ENCODE data around the gene ARAP1.

The ARAP1 gene

DNA sequence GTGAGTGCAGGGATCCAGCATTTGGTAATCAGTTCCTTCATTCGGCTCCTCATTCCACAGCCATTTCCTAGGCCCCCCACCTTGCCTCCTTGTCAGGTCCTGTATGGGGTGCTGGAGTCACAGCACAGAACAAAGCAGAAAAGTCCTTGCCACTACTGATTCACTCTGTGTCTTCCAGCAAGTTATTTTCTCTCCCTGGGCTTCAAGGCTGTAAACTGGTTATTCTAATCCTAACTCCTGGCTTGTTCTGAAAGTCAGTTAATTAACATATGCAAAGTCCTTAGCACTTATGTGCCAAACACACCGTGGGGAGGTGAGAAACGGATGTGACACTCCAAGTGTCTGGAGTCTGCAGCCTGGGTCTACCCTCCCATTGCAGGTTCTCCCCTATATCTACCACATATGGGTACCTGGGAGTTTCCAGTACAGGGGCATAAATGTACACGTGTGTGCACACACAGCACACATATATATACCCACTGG is 47.4 kb downstream of the ARAP1 start:
- no peak for DNase-seq (ENCODE audit: low spot score)

DNA sequence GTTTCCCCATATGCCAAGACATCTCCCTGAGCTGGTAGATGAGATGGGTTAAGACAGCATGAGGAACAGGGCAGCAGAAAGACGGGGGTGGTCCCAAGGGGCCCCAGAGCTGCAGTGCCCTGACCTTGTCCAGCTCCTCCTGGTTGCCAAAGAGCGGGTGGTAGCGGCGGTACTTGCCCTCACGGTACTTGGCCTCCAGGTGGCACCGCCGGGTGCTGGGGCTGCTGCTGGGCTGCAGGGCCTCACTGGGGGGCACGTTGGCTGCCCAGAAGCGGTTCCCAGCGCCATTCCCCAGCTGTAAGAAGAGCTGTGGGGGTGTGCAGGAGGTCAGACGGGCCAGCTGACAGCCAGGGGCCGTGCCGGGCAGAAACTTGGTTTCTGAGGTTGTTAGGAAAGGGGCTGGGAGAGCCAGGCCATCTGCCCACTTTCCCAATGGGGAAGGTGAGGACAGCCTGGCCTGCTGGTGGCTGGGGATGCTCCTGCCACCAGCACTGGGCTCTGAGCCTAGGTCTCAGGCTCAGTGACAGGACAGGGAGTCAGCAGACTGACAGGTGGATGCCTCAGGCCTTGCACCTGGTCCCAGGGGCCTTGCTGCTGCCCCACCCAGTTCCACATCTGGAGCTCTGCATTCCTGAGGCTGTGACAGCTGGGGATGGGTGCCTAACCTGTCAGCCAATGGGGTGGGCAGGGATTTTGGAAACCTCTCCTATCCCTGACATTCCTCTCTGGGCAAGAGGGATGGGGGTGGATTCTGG is 48.0 kb downstream of the ARAP1 start:
- no peak for DNase-seq (ENCODE audit: low spot score)

- DNase-seq (ENCODE audit: low spot score), result no peak
These were observed 48.8 kb downstream of the ARAP1 start for GRCh38 chr11:72703267-72704008.

DNA sequence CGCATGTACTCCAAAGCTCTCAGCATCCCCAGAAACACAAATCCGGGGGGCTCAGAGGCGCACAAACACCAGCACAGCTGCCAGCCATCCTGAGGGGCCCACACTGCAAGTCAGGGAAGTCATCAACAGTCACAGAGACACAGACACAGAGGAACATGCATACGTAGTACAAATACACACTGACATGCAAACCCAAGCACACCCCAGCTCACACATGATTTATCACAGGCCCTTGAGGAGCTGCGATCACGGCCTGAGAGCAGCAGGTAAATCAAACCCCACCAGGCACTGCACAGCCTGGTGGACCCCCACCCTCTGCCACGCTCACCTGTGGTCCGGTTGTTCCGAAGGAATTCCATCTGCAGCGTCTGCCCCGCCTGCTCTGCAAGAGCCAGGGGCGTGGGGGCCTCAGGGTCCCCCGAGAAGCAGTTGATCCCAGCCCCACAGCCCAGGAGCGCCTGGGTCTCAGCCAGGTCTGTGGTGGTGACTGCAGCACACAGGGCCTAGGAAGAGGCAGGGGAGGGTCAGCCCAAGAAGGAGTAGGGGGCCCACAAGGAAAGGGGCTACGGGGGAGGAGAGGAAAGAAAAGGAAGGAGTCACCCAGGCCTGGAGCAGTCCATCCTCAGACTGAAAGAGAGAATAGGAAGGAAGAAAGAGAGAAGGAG is 49.5 kb downstream of the ARAP1 start:
- DNase-seq (ENCODE audit: low spot score), result no peak

DNA sequence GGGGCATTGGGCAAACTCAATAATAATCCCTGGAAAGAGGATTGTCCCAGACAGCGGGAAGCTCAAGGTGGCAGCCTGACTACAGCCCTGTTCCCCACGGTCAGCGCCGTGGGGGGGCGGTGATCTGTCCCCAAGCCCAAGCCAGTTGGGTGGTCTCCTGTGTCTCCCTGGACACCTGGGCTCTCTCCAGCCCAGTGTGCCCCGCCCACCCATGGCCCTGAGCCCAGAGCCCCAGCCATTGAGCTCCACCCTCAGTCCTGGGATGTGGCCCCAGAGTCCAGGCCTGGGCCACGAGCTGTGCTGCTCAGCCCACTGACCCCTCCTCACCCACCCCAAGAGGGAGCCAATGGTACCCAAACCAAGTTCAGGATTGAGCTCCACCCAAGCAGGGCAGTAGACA is 50.1 kb downstream of the ARAP1 start:
- DNase-seq (ENCODE audit: low spot score), result no peak

GRCh38 chr11:72701466-72701865 is 50.7 kb downstream of the ARAP1 start:
- no peak for DNase-seq (ENCODE audit: low spot score)

DNA sequence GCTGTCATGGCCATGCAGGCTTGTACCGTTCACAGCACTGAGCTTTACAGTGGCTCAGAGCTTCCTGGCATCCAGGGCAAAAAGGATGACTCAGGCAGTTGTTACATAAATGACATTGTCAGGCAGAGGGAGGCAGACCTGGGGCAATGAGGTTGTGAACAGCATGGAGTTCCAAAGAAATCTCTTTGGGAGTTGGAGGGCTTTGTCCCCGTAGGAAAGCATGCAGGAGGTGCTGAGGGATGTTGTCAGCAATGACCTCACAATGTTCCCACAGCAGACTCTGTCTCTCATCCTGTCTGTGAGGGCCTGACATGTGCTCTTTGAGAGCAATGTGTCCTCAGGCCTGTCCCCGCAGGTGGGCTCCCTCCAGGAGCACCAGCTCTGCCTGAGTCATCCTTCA is 52.1 kb downstream of the ARAP1 start:
- no peak for DNase-seq (ENCODE audit: low spot score)

GRCh38 chr11:72697814-72698213 is 54.4 kb downstream of the ARAP1 start:
- no peak for DNase-seq (ENCODE audit: low spot score)

- DNase-seq (ENCODE audit: low spot score), result no peak
These were observed 55.1 kb downstream of the ARAP1 start for GRCh38 chr11:72696866-72697700.

GRCh38 chr11:72695354-72695753 is 56.9 kb downstream of the ARAP1 start:
- DNase-seq (ENCODE audit: low spot score), result no peak

- no peak for DNase-seq (ENCODE audit: low spot score)
These were observed 58.8 kb downstream of the ARAP1 start for GRCh38 chr11:72693271-72693968.

DNA sequence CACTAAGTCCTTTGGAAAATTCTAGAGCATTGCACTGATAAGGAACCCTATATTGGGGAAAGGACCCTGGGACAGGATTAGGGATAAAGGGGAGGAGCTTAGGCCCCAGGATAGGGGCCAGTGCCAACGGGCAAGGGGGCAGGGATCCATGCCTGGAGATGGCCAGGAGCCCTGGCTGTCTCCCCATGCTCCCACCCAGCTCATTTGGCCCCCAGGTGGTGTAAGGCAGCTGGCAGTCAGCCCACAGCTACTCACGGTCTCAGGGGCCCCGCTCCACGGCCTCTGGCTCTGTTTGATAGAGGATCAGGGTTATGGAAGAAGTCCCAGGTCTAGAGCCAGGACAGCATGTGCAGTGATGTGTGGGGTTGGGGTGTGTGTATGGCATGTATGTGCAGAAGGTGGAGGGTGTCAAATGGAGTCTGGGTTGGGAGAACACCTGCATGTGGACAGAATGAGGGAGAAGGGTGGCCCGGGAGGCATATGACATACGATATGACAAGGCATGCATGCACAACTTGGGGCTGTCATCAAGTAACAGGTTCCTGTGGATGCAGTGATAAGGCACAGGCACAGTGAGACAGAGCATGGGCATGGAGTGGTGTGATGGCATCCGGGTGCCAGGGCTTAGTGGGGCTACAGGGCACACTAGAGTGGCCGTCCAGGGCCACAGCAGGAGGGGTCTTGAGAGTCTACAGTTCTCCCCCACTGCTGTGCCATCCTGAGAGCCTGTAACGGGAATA is 59.5 kb downstream of the ARAP1 start:
- DNase-seq (ENCODE audit: low spot score), result no peak

DNA sequence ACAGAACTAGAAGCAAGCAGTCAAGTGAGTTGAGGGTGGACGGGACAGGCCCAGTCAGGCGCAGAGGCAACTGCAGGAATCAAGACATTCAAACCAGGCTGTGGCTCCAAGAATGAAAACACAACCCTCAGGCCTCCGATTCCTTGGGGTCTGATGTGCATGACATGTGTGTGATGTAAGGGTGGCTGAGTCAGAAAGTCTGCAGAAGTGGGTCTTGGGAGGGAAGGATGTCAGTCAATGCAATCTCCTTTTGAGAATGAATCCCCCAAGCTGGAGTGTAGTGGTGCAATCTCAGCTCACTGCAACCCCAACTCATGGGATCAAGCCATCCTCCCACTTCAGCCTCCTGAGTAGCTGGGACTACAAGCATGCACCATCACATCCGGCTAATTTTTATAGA is 62.0 kb downstream of the ARAP1 start:
- DNase-seq (ENCODE audit: low spot score), result no peak

- no peak for DNase-seq (ENCODE audit: low spot score)
These were observed 63.3 kb downstream of the ARAP1 start for GRCh38 chr11:72688929-72689328.

- DNase-seq (ENCODE audit: low spot score), result no peak
These were observed 63.7 kb downstream of the ARAP1 start for GRCh38 chr11:72688486-72688885.

GRCh38 chr11:72687326-72687725 is 64.9 kb downstream of the ARAP1 start:
- DNase-seq (ENCODE audit: low spot score), result no peak

GRCh38 chr11:72686639-72687220 is 65.5 kb downstream of the ARAP1 start:
- no peak for DNase-seq (ENCODE audit: low spot score)

DNA sequence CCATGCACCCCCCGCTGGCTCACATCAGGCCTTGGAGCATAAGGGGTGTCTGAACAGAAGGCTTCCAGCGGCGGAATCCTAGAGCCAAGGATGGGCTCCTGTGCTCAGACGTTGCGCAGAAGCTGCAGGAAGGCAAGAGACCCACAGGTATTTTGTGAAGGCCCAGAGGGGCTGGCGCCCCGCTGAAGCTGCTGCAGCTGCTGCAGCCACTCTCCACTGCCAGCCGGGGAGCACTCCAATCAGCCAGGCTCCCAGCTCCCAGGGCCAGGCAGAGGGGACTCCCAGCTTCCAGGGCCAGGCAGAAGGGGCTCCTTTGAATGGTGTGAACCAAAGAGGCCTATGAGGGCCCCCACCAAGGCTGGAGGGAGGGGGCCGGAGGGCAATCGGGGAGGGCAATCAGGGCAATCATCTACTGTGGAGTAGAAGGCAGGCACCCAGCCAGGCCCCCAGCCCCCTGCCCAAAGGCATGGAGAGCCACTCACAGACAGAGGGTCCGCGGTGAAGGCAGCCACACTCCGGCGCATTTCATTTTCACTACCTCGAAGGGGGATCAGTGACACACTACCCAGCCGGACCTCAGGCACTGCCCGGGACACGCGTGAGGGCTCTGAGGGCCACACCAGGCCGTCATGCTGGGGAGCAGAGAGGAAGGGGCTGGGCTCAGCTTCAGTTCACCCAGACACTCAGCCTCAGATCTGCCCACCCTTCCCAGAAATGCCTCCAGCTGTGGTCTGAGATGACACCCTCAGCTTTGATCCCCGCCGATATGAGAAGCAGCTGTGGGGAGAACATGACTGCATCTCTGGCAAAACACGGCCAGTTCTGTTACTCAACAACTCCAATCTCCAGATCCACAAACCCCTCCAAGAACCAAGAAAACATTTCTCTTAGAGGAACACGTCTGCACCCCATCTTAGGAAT is 66.4 kb downstream of the ARAP1 start:
- DNase-seq (ENCODE audit: low spot score), result peak; percentile 36

GRCh38 chr11:72684236-72684912 is 67.8 kb downstream of the ARAP1 start:
- peak; percentile 34 for DNase-seq (ENCODE audit: low spot score)
